Stimulated activated naive CD4-positive, alpha-beta T cell treated with Interleukin-2 at 50 U/mL for 16 hours (primary cell): ENCODE results near the gene DIAPH2.

Experiments used
- DNase-seq: peaks from one replicate; lab custom pipeline; 2025; lab: John Stamatoyannopoulos, UW

DIAPH2 gene

GRCh38 chrX:97057349-97057909, 372.8 kb downstream of the DIAPH2 start:
- DNase-seq, result no peak

GRCh38 chrX:97060020-97060419, 375.4 kb downstream of the DIAPH2 start:
- DNase-seq, result no peak

GRCh38 chrX:97065066-97065465, 380.4 kb downstream of the DIAPH2 start:
- DNase-seq, result no peak

GRCh38 chrX:97065973-97066372, 381.3 kb downstream of the DIAPH2 start:
- DNase-seq, result no peak

- DNase-seq, result no peak
Measured at GRCh38 chrX:97066381-97066780, 381.7 kb downstream of the DIAPH2 start.

- no peak for DNase-seq
Measured at GRCh38 chrX:97070346-97070745, 385.7 kb downstream of the DIAPH2 start.

GRCh38 chrX:97074400-97074799, 389.8 kb downstream of the DIAPH2 start:
- DNase-seq, result no peak

- no peak for DNase-seq
Measured at GRCh38 chrX:97089116-97089515, 404.5 kb downstream of the DIAPH2 start.

- DNase-seq, result no peak
Measured at GRCh38 chrX:97096385-97096784, 411.7 kb downstream of the DIAPH2 start.

- no peak for DNase-seq
Measured at GRCh38 chrX:97102938-97103337, 418.3 kb downstream of the DIAPH2 start.

- DNase-seq, result no peak
Measured at GRCh38 chrX:97109730-97110129, 425.1 kb downstream of the DIAPH2 start.

- DNase-seq, result no peak
Measured at GRCh38 chrX:97117572-97117971, 432.9 kb downstream of the DIAPH2 start.

- no peak for DNase-seq
Measured at GRCh38 chrX:97119474-97120109, 434.9 kb downstream of the DIAPH2 start.

GRCh38 chrX:97123001-97123400, 438.4 kb downstream of the DIAPH2 start:
- no peak for DNase-seq

GRCh38 chrX:97126020-97126419, 441.4 kb downstream of the DIAPH2 start:
- no peak for DNase-seq

GRCh38 chrX:97132664-97133415, 448.2 kb downstream of the DIAPH2 start:
- DNase-seq, result no peak

GRCh38 chrX:97145934-97146333, 461.3 kb downstream of the DIAPH2 start:
- DNase-seq, result no peak

GRCh38 chrX:97155816-97156215, 471.2 kb downstream of the DIAPH2 start:
- DNase-seq, result no peak

- DNase-seq, result no peak
Measured at GRCh38 chrX:97158269-97158668, 473.6 kb downstream of the DIAPH2 start.

GRCh38 chrX:97159916-97160800, 475.5 kb downstream of the DIAPH2 start:
- no peak for DNase-seq

- DNase-seq, result no peak
Measured at GRCh38 chrX:97167333-97167732, 482.7 kb downstream of the DIAPH2 start.

- no peak for DNase-seq
Measured at GRCh38 chrX:97168646-97169045, 484.0 kb downstream of the DIAPH2 start.
